ENCODE data around the gene CNIH2. TPM values are rescaled to one million over a fixed set of nuclear protein-coding genes. Genes with fewer than 3 reads are reported as not detected.
A peak's percentile ranks its signal among the peaks of the same experiment; 100 is the strongest.

The CNIH2 gene
- total RNA-seq, 1 experiment from 2014 or later = 0.20 TPM

GRCh38 chr11:66258473-66258893 is 19.5 kb upstream of the CNIH2 start:
- DNase-seq (ENCODE audit: extremely low read depth, low read depth) = no peak

- no peak for DNase-seq (ENCODE audit: extremely low read depth, low read depth)
These were observed 18.8 kb upstream of the CNIH2 start for GRCh38 chr11:66259225-66259624.

GRCh38 chr11:66259956-66260355 is 18.0 kb upstream of the CNIH2 start:
- no peak for DNase-seq (ENCODE audit: extremely low read depth, low read depth)

- no peak for DNase-seq (ENCODE audit: extremely low read depth, low read depth)
These were observed 16.4 kb upstream of the CNIH2 start for GRCh38 chr11:66261578-66261977.

- DNase-seq (ENCODE audit: extremely low read depth, low read depth) = no peak
These were observed 15.8 kb upstream of the CNIH2 start for GRCh38 chr11:66262191-66262590.

GRCh38 chr11:66262696-66263095 is 15.3 kb upstream of the CNIH2 start:
- DNase-seq (ENCODE audit: extremely low read depth, low read depth) = no peak

- no peak for DNase-seq (ENCODE audit: extremely low read depth, low read depth)
These were observed 14.7 kb upstream of the CNIH2 start for GRCh38 chr11:66263231-66263630.

GRCh38 chr11:66263785-66264184 is 14.2 kb upstream of the CNIH2 start:
- DNase-seq (ENCODE audit: extremely low read depth, low read depth) = no peak

GRCh38 chr11:66264383-66264782 is 13.6 kb upstream of the CNIH2 start:
- no peak for DNase-seq (ENCODE audit: extremely low read depth, low read depth)

GRCh38 chr11:66264914-66265313 is 13.1 kb upstream of the CNIH2 start:
- no peak for DNase-seq (ENCODE audit: extremely low read depth, low read depth)

GRCh38 chr11:66265531-66266377 is 12.2 kb upstream of the CNIH2 start:
- no peak for DNase-seq (ENCODE audit: extremely low read depth, low read depth)

GRCh38 chr11:66266378-66267038 is 11.5 kb upstream of the CNIH2 start:
- DNase-seq (ENCODE audit: extremely low read depth, low read depth) = no peak

GRCh38 chr11:66267039-66267378 is 11.0 kb upstream of the CNIH2 start:
- DNase-seq (ENCODE audit: extremely low read depth, low read depth) = no peak

- peak; percentile 53 for DNase-seq (ENCODE audit: extremely low read depth, low read depth)
These were observed 10.4 kb upstream of the CNIH2 start for GRCh38 chr11:66267379-66268243.

GRCh38 chr11:66268244-66268951 is 9.6 kb upstream of the CNIH2 start, which contains the start of gene RAB1B:
Gene RAB1B, plus strand, starts transcription at chr11:66268639. Its CDS starts 41 bp downstream, at chr11:66268680.
- DNase-seq (ENCODE audit: extremely low read depth, low read depth) = peak; percentile 98

- no peak for DNase-seq (ENCODE audit: extremely low read depth, low read depth)
These were observed 8.7 kb upstream of the CNIH2 start for GRCh38 chr11:66268952-66269905.

GRCh38 chr11:66271816-66272215 is 6.2 kb upstream of the CNIH2 start:
- no peak for DNase-seq (ENCODE audit: extremely low read depth, low read depth)

GRCh38 chr11:66272596-66272995 is 5.4 kb upstream of the CNIH2 start:
- DNase-seq (ENCODE audit: extremely low read depth, low read depth) = no peak

GRCh38 chr11:66274219-66274618 is 3.8 kb upstream of the CNIH2 start:
- DNase-seq (ENCODE audit: extremely low read depth, low read depth) = no peak
